ENCODE data around the gene PDE9A.

The PDE9A gene

GRCh38 chr21:42767561-42767835, 114.1 kb downstream of the PDE9A start:
- no peaks in the 10 kb centered on the region for H3K27me3 ChIP-seq (ENCODE audit: insufficient read depth, low read length, poor library complexity)

GRCh38 chr21:42768324-42769121, 115.1 kb downstream of the PDE9A start:
- DNase-seq = no peak

More at GRCh38 chr21:42767561-42767835, 114.1 kb downstream of the PDE9A start:
- DNase-seq (no peak), ATAC-seq (ENCODE audit: insufficient read depth, low read depth) (no peak)
- no peaks in the 10 kb centered on the region for H3K36me3 ChIP-seq (ENCODE audit: insufficient read depth, low read length)
- H3K9me3 ChIP-seq (ENCODE audit: insufficient read depth, low read length, severe bottlenecking) = no peaks in the 10 kb centered on the region
- no peak overlapping the region for H3K9ac ChIP-seq (ENCODE audit: low read depth, low read length)
- no peak overlapping the region for H3K4me2 ChIP-seq (ENCODE audit: insufficient read depth, low read length)
- no peak overlapping the region for H2AFZ ChIP-seq (ENCODE audit: low read depth, low read length)
- no peak overlapping the region for H3K27ac ChIP-seq (ENCODE audit: low read length)
- H3K4me1 ChIP-seq (ENCODE audit: insufficient read depth, low read length) = no peaks in the 10 kb centered on the region
- TF ChIP-seq CTCF (IDR thresholded peaks at IDR 0.05; ENCODE audit: borderline replicate concordance, extremely low read depth, low read length, poor library complexity, severe bottlenecking) (no peak), EZH2 (IDR thresholded peaks at IDR 0.05; ENCODE audit: borderline replicate concordance, low read depth, low read length, severe bottlenecking) (no peak)
- H4K20me1 ChIP-seq (ENCODE audit: insufficient read depth, low read length) = no peaks in the 10 kb centered on the region
- H3K79me2 ChIP-seq (ENCODE audit: insufficient read depth, low read length) = no peaks in the 10 kb centered on the region
- H3K4me3 ChIP-seq (ENCODE audit: low read depth in 1 of 2, low read length in 2 of 2) = no peak overlapping the region

GRCh38 chr21:42769183-42769819, 115.9 kb downstream of the PDE9A start:
- no peak overlapping the region for H3K9ac ChIP-seq (ENCODE audit: low read depth, low read length)
- no peak overlapping the region for H3K4me3 ChIP-seq (ENCODE audit: low read depth in 1 of 2, low read length in 2 of 2)
- TF ChIP-seq EZH2 (IDR thresholded peaks at IDR 0.05; ENCODE audit: borderline replicate concordance, low read depth, low read length, severe bottlenecking) = no peak
- no peak for TF ChIP-seq CTCF (IDR thresholded peaks at IDR 0.05; ENCODE audit: borderline replicate concordance, extremely low read depth, low read length, poor library complexity, severe bottlenecking)
- no peaks in the 10 kb centered on the region for H3K27me3 ChIP-seq (ENCODE audit: insufficient read depth, low read length, poor library complexity)
- H3K4me1 ChIP-seq (ENCODE audit: insufficient read depth, low read length) = no peaks in the 10 kb centered on the region
- DNase-seq (no peak), ATAC-seq (ENCODE audit: insufficient read depth, low read depth) (no peak)
- no peak overlapping the region for H2AFZ ChIP-seq (ENCODE audit: low read depth, low read length)
- no peak overlapping the region for H3K27ac ChIP-seq (ENCODE audit: low read length)
- H3K4me2 ChIP-seq (ENCODE audit: insufficient read depth, low read length) = no peak overlapping the region
- H4K20me1 ChIP-seq (ENCODE audit: insufficient read depth, low read length) = no peaks in the 10 kb centered on the region
- H3K36me3 ChIP-seq (ENCODE audit: insufficient read depth, low read length) = no peaks in the 10 kb centered on the region
- no peaks in the 10 kb centered on the region for H3K79me2 ChIP-seq (ENCODE audit: insufficient read depth, low read length)
- H3K9me3 ChIP-seq (ENCODE audit: insufficient read depth, low read length, severe bottlenecking) = no peaks in the 10 kb centered on the region

More at GRCh38 chr21:42768324-42769121, 115.1 kb downstream of the PDE9A start:
- Histone ChIP-seq H3K27me3 (ENCODE audit: insufficient read depth, low read length, poor library complexity) (no peaks in the 10 kb centered on the region), H3K79me2 (ENCODE audit: insufficient read depth, low read length) (no peaks in the 10 kb centered on the region), H3K36me3 (ENCODE audit: insufficient read depth, low read length) (no peaks in the 10 kb centered on the region), H3K4me3 (ENCODE audit: low read depth in 1 of 2, low read length in 2 of 2) (no peak overlapping the region), H3K9me3 (ENCODE audit: insufficient read depth, low read length, severe bottlenecking) (no peaks in the 10 kb centered on the region), H4K20me1 (ENCODE audit: insufficient read depth, low read length) (no peaks in the 10 kb centered on the region), H3K27ac (ENCODE audit: low read length) (no peak overlapping the region), H3K4me1 (ENCODE audit: insufficient read depth, low read length) (no peaks in the 10 kb centered on the region), H3K9ac (ENCODE audit: low read depth, low read length) (no peak overlapping the region), H3K4me2 (ENCODE audit: insufficient read depth, low read length) (no peak overlapping the region), H2AFZ (ENCODE audit: low read depth, low read length) (no peak overlapping the region)
- no peak for ATAC-seq (ENCODE audit: insufficient read depth, low read depth)
- TF ChIP-seq CTCF (IDR thresholded peaks at IDR 0.05; ENCODE audit: borderline replicate concordance, extremely low read depth, low read length, poor library complexity, severe bottlenecking) (no peak), EZH2 (IDR thresholded peaks at IDR 0.05; ENCODE audit: borderline replicate concordance, low read depth, low read length, severe bottlenecking) (no peak)

Data from DND-41 (cell line).